WTC11 (cell line): Measurements from ENCODE around the gene ASGR1.

Experiments used
- CREB1 ChIP-seq: sonication (generic); formaldehyde crosslinking; IDR thresholded peaks from 2 replicates; pipeline ENCODE4 v1.8.0; 2023; ENCODE audit warnings: mild to moderate bottlenecking, missing genetic modification reagents
- ESRRA ChIP-seq: sonication (generic); formaldehyde crosslinking; IDR thresholded peaks from 2 replicates; pipeline ENCODE4 v1.8.1; 2022; ENCODE audit warnings: mild to moderate bottlenecking, missing genetic modification reagents, borderline replicate concordance
- NR3C1 ChIP-seq: sonication (generic); formaldehyde crosslinking; conservative IDR thresholded peaks from 2 replicates; pipeline ENCODE4 v1.8.1; 2023; ENCODE audit warnings: low read depth, mild to moderate bottlenecking, missing genetic modification reagents
- SMAD3 ChIP-seq: sonication (generic); formaldehyde crosslinking; IDR thresholded peaks from 2 replicates; pipeline ENCODE4 v1.8.0; 2022; ENCODE audit warnings: missing genetic modification reagents, mild to moderate bottlenecking, borderline replicate concordance
- SP1 ChIP-seq: sonication (generic); formaldehyde crosslinking; conservative IDR thresholded peaks from 2 replicates; pipeline ENCODE4 v1.8.1; 2022; ENCODE audit warnings: missing genetic modification reagents
- ZNF121 ChIP-seq: sonication (generic); formaldehyde crosslinking; IDR thresholded peaks from 2 replicates; pipeline ENCODE4 v1.8.0; 2023; ENCODE audit warnings: missing genetic modification reagents
- TF ChIP-seq, protein P1 (sequence below): fragments of 200-600 bp; IDR thresholded peaks from 2 replicates; pipeline ENCODE4 v1.8.0; 2022; ENCODE audit warnings: antibody characterized with exemption
- TF ChIP-seq, protein P2 (sequence below): sonication (generic); formaldehyde crosslinking; IDR thresholded peaks from 2 replicates; pipeline ENCODE4 v1.8.1; 2023; ENCODE audit warnings: mild to moderate bottlenecking, missing genetic modification reagents, moderate library complexity
- TF ChIP-seq, protein P3 (sequence below): sonication (generic); formaldehyde crosslinking; IDR thresholded peaks from 2 replicates; pipeline ENCODE4 v1.8.0; 2022; ENCODE audit warnings: mild to moderate bottlenecking, missing genetic modification reagents
- TF ChIP-seq, protein P4 (sequence below): sonication (generic); formaldehyde crosslinking; IDR thresholded peaks from 2 replicates; pipeline ENCODE4 v1.8.0; 2023; ENCODE audit warnings: mild to moderate bottlenecking, missing genetic modification reagents
- TF ChIP-seq, protein P5 (sequence below): sonication (generic); formaldehyde crosslinking; IDR thresholded peaks from 2 replicates; pipeline ENCODE4 v1.8.1; 2022; ENCODE audit warnings: low read depth, mild to moderate bottlenecking, moderate library complexity, missing genetic modification reagents, borderline replicate concordance
- TF ChIP-seq, protein P6 (sequence below): sonication (generic); formaldehyde crosslinking; IDR thresholded peaks from 2 replicates; pipeline ENCODE4 v1.8.0; 2023; ENCODE audit warnings: missing genetic modification reagents
- TF ChIP-seq, protein P7 (sequence below): sonication (generic); formaldehyde crosslinking; IDR thresholded peaks from 2 replicates; pipeline ENCODE4 v1.8.1; 2022; ENCODE audit warnings: mild to moderate bottlenecking, missing genetic modification reagents, moderate library complexity, borderline replicate concordance

DNA sequence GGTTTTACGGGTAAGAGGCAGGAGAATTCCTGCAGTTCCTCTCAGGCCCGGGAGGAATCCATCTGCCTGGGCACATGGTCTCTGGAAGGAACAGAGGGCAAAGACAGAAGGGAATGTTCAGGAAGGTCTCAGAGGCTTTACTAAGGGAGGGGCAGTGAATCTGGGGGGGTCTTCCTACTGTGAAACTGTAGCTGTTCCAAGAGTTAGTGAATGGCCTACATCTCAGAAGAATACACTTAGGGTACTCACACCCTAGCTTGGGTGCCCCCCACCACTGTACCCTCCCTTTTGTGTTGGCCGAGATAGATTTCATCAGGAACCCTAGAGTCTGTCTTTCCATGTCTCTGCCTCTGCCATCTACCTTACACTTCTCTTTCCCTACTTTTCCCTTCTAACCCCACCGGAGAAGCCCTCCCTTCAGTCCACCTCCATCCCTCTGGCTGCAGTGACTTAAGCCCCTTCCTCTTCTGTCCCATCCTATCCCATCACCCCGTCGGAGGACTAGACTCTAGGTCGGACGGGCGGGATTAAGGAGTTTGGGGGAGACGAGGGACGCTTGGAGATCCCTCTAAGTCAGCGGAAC is 40.1 kb upstream of the ASGR1 start:
- TF ChIP-seq, protein P1, sequence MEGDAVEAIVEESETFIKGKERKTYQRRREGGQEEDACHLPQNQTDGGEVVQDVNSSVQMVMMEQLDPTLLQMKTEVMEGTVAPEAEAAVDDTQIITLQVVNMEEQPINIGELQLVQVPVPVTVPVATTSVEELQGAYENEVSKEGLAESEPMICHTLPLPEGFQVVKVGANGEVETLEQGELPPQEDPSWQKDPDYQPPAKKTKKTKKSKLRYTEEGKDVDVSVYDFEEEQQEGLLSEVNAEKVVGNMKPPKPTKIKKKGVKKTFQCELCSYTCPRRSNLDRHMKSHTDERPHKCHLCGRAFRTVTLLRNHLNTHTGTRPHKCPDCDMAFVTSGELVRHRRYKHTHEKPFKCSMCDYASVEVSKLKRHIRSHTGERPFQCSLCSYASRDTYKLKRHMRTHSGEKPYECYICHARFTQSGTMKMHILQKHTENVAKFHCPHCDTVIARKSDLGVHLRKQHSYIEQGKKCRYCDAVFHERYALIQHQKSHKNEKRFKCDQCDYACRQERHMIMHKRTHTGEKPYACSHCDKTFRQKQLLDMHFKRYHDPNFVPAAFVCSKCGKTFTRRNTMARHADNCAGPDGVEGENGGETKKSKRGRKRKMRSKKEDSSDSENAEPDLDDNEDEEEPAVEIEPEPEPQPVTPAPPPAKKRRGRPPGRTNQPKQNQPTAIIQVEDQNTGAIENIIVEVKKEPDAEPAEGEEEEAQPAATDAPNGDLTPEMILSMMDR = no peak
- TF ChIP-seq ESRRA (CRISPR knock-in tag) (no peak), SMAD3 (CRISPR knock-in tag) (no peak), CREB1 (CRISPR knock-in tag) (no peak), NR3C1 (no peak), SP1 (no peak), ZNF121 (CRISPR knock-in tag) (no peak)
- TF ChIP-seq, protein P2, sequence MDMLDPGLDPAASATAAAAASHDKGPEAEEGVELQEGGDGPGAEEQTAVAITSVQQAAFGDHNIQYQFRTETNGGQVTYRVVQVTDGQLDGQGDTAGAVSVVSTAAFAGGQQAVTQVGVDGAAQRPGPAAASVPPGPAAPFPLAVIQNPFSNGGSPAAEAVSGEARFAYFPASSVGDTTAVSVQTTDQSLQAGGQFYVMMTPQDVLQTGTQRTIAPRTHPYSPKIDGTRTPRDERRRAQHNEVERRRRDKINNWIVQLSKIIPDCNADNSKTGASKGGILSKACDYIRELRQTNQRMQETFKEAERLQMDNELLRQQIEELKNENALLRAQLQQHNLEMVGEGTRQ (CRISPR knock-in tag) = no peak
- TF ChIP-seq, protein P3, sequence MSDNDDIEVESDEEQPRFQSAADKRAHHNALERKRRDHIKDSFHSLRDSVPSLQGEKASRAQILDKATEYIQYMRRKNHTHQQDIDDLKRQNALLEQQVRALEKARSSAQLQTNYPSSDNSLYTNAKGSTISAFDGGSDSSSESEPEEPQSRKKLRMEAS (CRISPR knock-in tag) = no peak
- TF ChIP-seq, protein P4, sequence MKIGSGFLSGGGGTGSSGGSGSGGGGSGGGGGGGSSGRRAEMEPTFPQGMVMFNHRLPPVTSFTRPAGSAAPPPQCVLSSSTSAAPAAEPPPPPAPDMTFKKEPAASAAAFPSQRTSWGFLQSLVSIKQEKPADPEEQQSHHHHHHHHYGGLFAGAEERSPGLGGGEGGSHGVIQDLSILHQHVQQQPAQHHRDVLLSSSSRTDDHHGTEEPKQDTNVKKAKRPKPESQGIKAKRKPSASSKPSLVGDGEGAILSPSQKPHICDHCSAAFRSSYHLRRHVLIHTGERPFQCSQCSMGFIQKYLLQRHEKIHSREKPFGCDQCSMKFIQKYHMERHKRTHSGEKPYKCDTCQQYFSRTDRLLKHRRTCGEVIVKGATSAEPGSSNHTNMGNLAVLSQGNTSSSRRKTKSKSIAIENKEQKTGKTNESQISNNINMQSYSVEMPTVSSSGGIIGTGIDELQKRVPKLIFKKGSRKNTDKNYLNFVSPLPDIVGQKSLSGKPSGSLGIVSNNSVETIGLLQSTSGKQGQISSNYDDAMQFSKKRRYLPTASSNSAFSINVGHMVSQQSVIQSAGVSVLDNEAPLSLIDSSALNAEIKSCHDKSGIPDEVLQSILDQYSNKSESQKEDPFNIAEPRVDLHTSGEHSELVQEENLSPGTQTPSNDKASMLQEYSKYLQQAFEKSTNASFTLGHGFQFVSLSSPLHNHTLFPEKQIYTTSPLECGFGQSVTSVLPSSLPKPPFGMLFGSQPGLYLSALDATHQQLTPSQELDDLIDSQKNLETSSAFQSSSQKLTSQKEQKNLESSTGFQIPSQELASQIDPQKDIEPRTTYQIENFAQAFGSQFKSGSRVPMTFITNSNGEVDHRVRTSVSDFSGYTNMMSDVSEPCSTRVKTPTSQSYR (CRISPR knock-in tag) = no peak
- TF ChIP-seq, protein P5, sequence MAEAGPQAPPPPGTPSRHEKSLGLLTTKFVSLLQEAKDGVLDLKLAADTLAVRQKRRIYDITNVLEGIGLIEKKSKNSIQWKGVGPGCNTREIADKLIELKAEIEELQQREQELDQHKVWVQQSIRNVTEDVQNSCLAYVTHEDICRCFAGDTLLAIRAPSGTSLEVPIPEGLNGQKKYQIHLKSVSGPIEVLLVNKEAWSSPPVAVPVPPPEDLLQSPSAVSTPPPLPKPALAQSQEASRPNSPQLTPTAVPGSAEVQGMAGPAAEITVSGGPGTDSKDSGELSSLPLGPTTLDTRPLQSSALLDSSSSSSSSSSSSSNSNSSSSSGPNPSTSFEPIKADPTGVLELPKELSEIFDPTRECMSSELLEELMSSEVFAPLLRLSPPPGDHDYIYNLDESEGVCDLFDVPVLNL (CRISPR knock-in tag) = no peak
- TF ChIP-seq, protein P6, sequence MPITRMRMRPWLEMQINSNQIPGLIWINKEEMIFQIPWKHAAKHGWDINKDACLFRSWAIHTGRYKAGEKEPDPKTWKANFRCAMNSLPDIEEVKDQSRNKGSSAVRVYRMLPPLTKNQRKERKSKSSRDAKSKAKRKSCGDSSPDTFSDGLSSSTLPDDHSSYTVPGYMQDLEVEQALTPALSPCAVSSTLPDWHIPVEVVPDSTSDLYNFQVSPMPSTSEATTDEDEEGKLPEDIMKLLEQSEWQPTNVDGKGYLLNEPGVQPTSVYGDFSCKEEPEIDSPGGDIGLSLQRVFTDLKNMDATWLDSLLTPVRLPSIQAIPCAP (CRISPR knock-in tag) = no peak
- TF ChIP-seq, protein P7, sequence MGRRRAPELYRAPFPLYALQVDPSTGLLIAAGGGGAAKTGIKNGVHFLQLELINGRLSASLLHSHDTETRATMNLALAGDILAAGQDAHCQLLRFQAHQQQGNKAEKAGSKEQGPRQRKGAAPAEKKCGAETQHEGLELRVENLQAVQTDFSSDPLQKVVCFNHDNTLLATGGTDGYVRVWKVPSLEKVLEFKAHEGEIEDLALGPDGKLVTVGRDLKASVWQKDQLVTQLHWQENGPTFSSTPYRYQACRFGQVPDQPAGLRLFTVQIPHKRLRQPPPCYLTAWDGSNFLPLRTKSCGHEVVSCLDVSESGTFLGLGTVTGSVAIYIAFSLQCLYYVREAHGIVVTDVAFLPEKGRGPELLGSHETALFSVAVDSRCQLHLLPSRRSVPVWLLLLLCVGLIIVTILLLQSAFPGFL (CRISPR knock-in tag) = no peak
